DMS114 treated with DMSO at 0.1 percent for 48 hours (cell line): ENCODE measurements around the gene BFSP2.
"Not testable (repeated sequence)": the region's sequence is repeated elsewhere in the genome, so short reads cannot be mapped to it uniquely, and the experiment has no call there.

Experiments
- DNase-seq: peaks from one replicate; lab custom pipeline; 2025; ENCODE audit not compliant: unreplicated experiment; lab: John Stamatoyannopoulos, UW

BFSP2 gene

GRCh38 chr3:133477487-133477886, 77.6 kb downstream of the BFSP2 start:
- DNase-seq = no peak

- no peak for DNase-seq
Measured at GRCh38 chr3:133478624-133479023, 78.8 kb downstream of the BFSP2 start.

GRCh38 chr3:133479401-133479800, 79.5 kb downstream of the BFSP2 start:
- DNase-seq = no peak

GRCh38 chr3:133479895-133480669, 80.2 kb downstream of the BFSP2 start:
- no peak for DNase-seq

- not testable (repeated sequence) for DNase-seq
Measured at GRCh38 chr3:133482474-133482873, 82.6 kb downstream of the BFSP2 start.

- no peak for DNase-seq
Measured at GRCh38 chr3:133486658-133487057, 86.8 kb downstream of the BFSP2 start.

- no peak for DNase-seq
Measured at GRCh38 chr3:133487204-133487603, 87.3 kb downstream of the BFSP2 start.

- no peak for DNase-seq
Measured at GRCh38 chr3:133487920-133488540, 88.2 kb downstream of the BFSP2 start.

- no peak for DNase-seq
Measured at GRCh38 chr3:133488785-133489367, 89.0 kb downstream of the BFSP2 start.

- DNase-seq = no peak
Measured at GRCh38 chr3:133489466-133490085, 89.7 kb downstream of the BFSP2 start.

- DNase-seq = no peak
Measured at GRCh38 chr3:133490468-133491351, 90.9 kb downstream of the BFSP2 start.

- no peak for DNase-seq
Measured at GRCh38 chr3:133491481-133492059, 91.7 kb downstream of the BFSP2 start.

- no peak for DNase-seq
Measured at GRCh38 chr3:133492159-133492741, 92.4 kb downstream of the BFSP2 start.

GRCh38 chr3:133494469-133494868, 94.6 kb downstream of the BFSP2 start:
- DNase-seq = no peak

GRCh38 chr3:133502542-133502941, 102.7 kb downstream of the BFSP2 start:
- not testable (repeated sequence) for DNase-seq

- DNase-seq = no peak
Measured at GRCh38 chr3:133503409-133503808, 103.6 kb downstream of the BFSP2 start.

- no peak for DNase-seq
Measured at GRCh38 chr3:133504736-133505135, 104.9 kb downstream of the BFSP2 start.

- no peak for DNase-seq
Measured at GRCh38 chr3:133505813-133506212, 106.0 kb downstream of the BFSP2 start.

GRCh38 chr3:133506215-133506901, 106.5 kb downstream of the BFSP2 start:
- DNase-seq = no peak

GRCh38 chr3:133509488-133509887, 109.6 kb downstream of the BFSP2 start:
- DNase-seq = no peak
